HEK293 (cell line): ENCODE measurements around the gene DUSP14.

ENCODE experiments used
- CTCF ChIA-PET: fragments of 350-600 bp; formaldehyde crosslinking; extraction: SDS; loops from one replicate; lab custom pipeline; 2021; ENCODE audit warnings: antibody characterized with exemption; lab: Yijun Ruan, JAX
- POLR2A ChIA-PET: fragments of 300-600 bp; formaldehyde crosslinking; extraction: SDS; loops from one replicate; lab custom pipeline; 2020; ENCODE audit warnings: antibody characterized with exemption, inconsistent platforms; lab: Yijun Ruan, JAX
- H3K27ac ChIP-seq: fragments of 200-500 bp; sonication (Bioruptor generic); 2 replicates; pipeline ENCODE4 v1.5.1; 2014; ENCODE audit warnings: low read depth, low read length, control low read depth, inconsistent platforms; ENCODE audit errors: extremely low read depth
- H3K36me3 ChIP-seq, 2 experiments: fragments of 200-500 bp in 1 of 2; sonication (Bioruptor generic) in 1 of 2; 1 replicate in 1 of 2; 2 replicates in 1 of 2; pipeline ENCODE4 v1.5.1; 2014 to 2017; ENCODE audit warnings: inconsistent platforms in 2 of 2, low read length in 2 of 2; ENCODE audit not compliant: control insufficient read depth in 2 of 2, insufficient read depth in 1 of 2
- H3K4me1 ChIP-seq: fragments of 200-500 bp; sonication (Bioruptor generic); 2 replicates; pipeline ENCODE4 v1.5.1; 2014; ENCODE audit warnings: mild to moderate bottlenecking, low read length, inconsistent platforms; ENCODE audit not compliant: control insufficient read depth, insufficient read depth
- H3K4me3 ChIP-seq: 2 replicates; pipeline ENCODE4 v1.5.1; 2011; ENCODE audit warnings: low read depth, mild to moderate bottlenecking, control low read depth, low read length, moderate library complexity
- H3K9me3 ChIP-seq: fragments of 200-500 bp; sonication (Bioruptor generic); 2 replicates; pipeline ENCODE4 v1.5.1; 2014; ENCODE audit warnings: low read depth, low read length, inconsistent platforms; ENCODE audit not compliant: control insufficient read depth, insufficient read depth
- AEBP2 ChIP-seq: fragments of 450-650 bp; formaldehyde crosslinking; IDR thresholded peaks from 2 replicates; pipeline ENCODE4 v1.5.1; 2016; ENCODE audit warnings: missing biosample characterization, missing genetic modification characterization, borderline replicate concordance
- BCL11A ChIP-seq: fragments of 450-650 bp; formaldehyde crosslinking; IDR thresholded peaks from 2 replicates; pipeline ENCODE4 v1.5.1; 2016; ENCODE audit warnings: low read depth, missing biosample characterization, missing genetic modification characterization
- BCL6B ChIP-seq: fragments of 450-650 bp; formaldehyde crosslinking; IDR thresholded peaks from 2 replicates; pipeline ENCODE4 v1.5.1; 2017; ENCODE audit warnings: missing biosample characterization, missing genetic modification characterization
- HIC1 ChIP-seq: fragments of 450-650 bp; formaldehyde crosslinking; IDR thresholded peaks from 2 replicates; pipeline ENCODE4 v1.5.1; 2016; ENCODE audit warnings: missing biosample characterization, missing genetic modification characterization
- PRDM6 ChIP-seq: fragments of 450-650 bp; formaldehyde crosslinking; IDR thresholded peaks from 2 replicates; pipeline ENCODE4 v1.5.1; 2017; ENCODE audit warnings: missing biosample characterization, missing genetic modification characterization
- SCRT1 ChIP-seq: fragments of 450-650 bp; formaldehyde crosslinking; IDR thresholded peaks from 2 replicates; pipeline ENCODE4 v1.5.1; 2016; ENCODE audit warnings: missing biosample characterization, missing genetic modification characterization, borderline replicate concordance
- ZBTB1 ChIP-seq: fragments of 450-650 bp; formaldehyde crosslinking; IDR thresholded peaks from 2 replicates; pipeline ENCODE4 v1.5.1; 2016; ENCODE audit warnings: missing biosample characterization, missing genetic modification characterization
- ZBTB7A ChIP-seq: fragments of 450-650 bp; formaldehyde crosslinking; IDR thresholded peaks from 2 replicates; pipeline ENCODE4 v1.5.1; 2016; ENCODE audit warnings: low read depth, missing biosample characterization, missing genetic modification characterization
- ZFHX2 ChIP-seq: fragments of 450-650 bp; formaldehyde crosslinking; conservative IDR thresholded peaks from 2 replicates; pipeline ENCODE4 v1.5.1; 2016; ENCODE audit warnings: missing biosample characterization, missing genetic modification characterization
- ZFP41 ChIP-seq: fragments of 450-650 bp; formaldehyde crosslinking; IDR thresholded peaks from 2 replicates; pipeline ENCODE4 v1.5.1; 2016; ENCODE audit warnings: missing biosample characterization, missing genetic modification characterization, borderline replicate concordance
- ZNF121 ChIP-seq: fragments of 450-650 bp; formaldehyde crosslinking; IDR thresholded peaks from 2 replicates; pipeline ENCODE4 v1.5.1; 2016; ENCODE audit warnings: missing biosample characterization, missing genetic modification characterization
- ZNF146 ChIP-seq: fragments of 450-650 bp; formaldehyde crosslinking; IDR thresholded peaks from 2 replicates; pipeline ENCODE4 v1.5.1; 2016; ENCODE audit warnings: missing biosample characterization, missing genetic modification characterization
- ZNF18 ChIP-seq: fragments of 450-650 bp; formaldehyde crosslinking; IDR thresholded peaks from 2 replicates; pipeline ENCODE4 v1.5.1; 2016; ENCODE audit warnings: missing biosample characterization, missing genetic modification characterization
- ZNF248 ChIP-seq: fragments of 450-650 bp; formaldehyde crosslinking; IDR thresholded peaks from 2 replicates; pipeline ENCODE4 v1.5.1; 2017; ENCODE audit warnings: missing biosample characterization, missing genetic modification characterization
- ZNF335 ChIP-seq: fragments of 450-650 bp; formaldehyde crosslinking; conservative IDR thresholded peaks from 2 replicates; pipeline ENCODE4 v1.5.1; 2016; ENCODE audit warnings: missing biosample characterization, missing genetic modification characterization
- ZNF350 ChIP-seq: fragments of 450-650 bp; formaldehyde crosslinking; IDR thresholded peaks from 2 replicates; pipeline ENCODE4 v1.5.0; 2017; ENCODE audit warnings: missing biosample characterization, mild to moderate bottlenecking, missing genetic modification characterization
- ZNF530 ChIP-seq: fragments of 450-650 bp; formaldehyde crosslinking; IDR thresholded peaks from 2 replicates; pipeline ENCODE4 v1.5.1; 2016; ENCODE audit warnings: low read depth, missing biosample characterization, missing genetic modification characterization
- ZSCAN16 ChIP-seq: fragments of 450-650 bp; formaldehyde crosslinking; IDR thresholded peaks from 2 replicates; pipeline ENCODE4 v1.5.1; 2016; ENCODE audit warnings: missing biosample characterization, missing genetic modification characterization
- ZSCAN5A ChIP-seq: fragments of 450-650 bp; formaldehyde crosslinking; IDR thresholded peaks from 2 replicates; pipeline ENCODE4 v1.5.1; 2016; ENCODE audit warnings: missing biosample characterization, missing genetic modification characterization

The DUSP14 gene

GRCh38 chr17:37555386-37555785 is 65.7 kb downstream of the DUSP14 start:
- no peak for TF ChIP-seq SCRT1 (tag by site-specific recombination)
- no peak for TF ChIP-seq BCL6B (tag by site-specific recombination)
- no peak for TF ChIP-seq ZSCAN16 (tag by site-specific recombination)
- TF ChIP-seq ZFP41 (tag by site-specific recombination): no peak
- TF ChIP-seq AEBP2 (tag by site-specific recombination): no peak
- TF ChIP-seq ZBTB1: no peak
- no peak for TF ChIP-seq BCL11A (tag by site-specific recombination)
- no peak for TF ChIP-seq ZNF335 (tag by site-specific recombination)
- no peak for TF ChIP-seq ZBTB7A (tag by site-specific recombination)
- no peak for TF ChIP-seq HIC1 (tag by site-specific recombination)
- no peak for TF ChIP-seq ZNF530 (tag by site-specific recombination)
- TF ChIP-seq ZNF18 (tag by site-specific recombination): no peak
- TF ChIP-seq, all 188 proteins: peak for 0
- Histone ChIP-seq H3K9me3 (no peaks in the 10 kb centered on the region), H3K4me3 (no peak overlapping the region), H3K4me1 (no peaks in the 10 kb centered on the region; the same call in 1 of the 2 replicates), H3K36me3 (peaks cover 35 to 48% of the 10 kb centered on the region in 2 experiments), H3K27ac (no peak overlapping the region)
- ChIA-PET CTCF (interaction anchor here (0.7 kb wide), 1 partner anchor 15 kb away, joined by 4 read pairs; no protein-coding TSS in a partner anchor), POLR2A (interaction anchor here (1.2 kb wide), 1 partner anchor 54 kb away, joined by 3 read pairs; the partner anchor contains the start of gene SYNRG)

- CTCF ChIA-PET: interaction anchor here (1.3 kb wide), 1 partner anchor 13 kb away, joined by 14 read pairs; no protein-coding TSS in a partner anchor
- POLR2A ChIA-PET: no interaction called here
- Histone ChIP-seq H3K4me3 (no peak overlapping the region), H3K4me1 (peaks cover 3% of the 10 kb centered on the region), H3K27ac (no peak overlapping the region), H3K9me3 (no peaks in the 10 kb centered on the region), H3K36me3 (peaks cover 43 to 55% of the 10 kb centered on the region in 2 experiments)
- peak; percentile 73; the same call in 1 of the 2 replicates for TF ChIP-seq ZNF121 (tag by site-specific recombination)
- no peak for TF ChIP-seq ZNF350
These were observed 67.8 kb downstream of the DUSP14 start for GRCh38 chr17:37557482-37557881.

GRCh38 chr17:37558299-37558698 is 68.6 kb downstream of the DUSP14 start:
- TF ChIP-seq ZNF146 (tag by site-specific recombination) (no peak), ZSCAN5A (tag by site-specific recombination) (no peak), ZFHX2 (tag by site-specific recombination) (no peak), PRDM6 (tag by site-specific recombination) (peak; percentile 25; the same call in 1 of the 2 replicates), ZNF248 (tag by site-specific recombination) (no peak)
- ChIA-PET CTCF (interaction anchor here (1.1 kb wide), 1 partner anchor 32 kb away, joined by 5 read pairs; no protein-coding TSS in a partner anchor), POLR2A (no interaction called here)
- no peaks in the 10 kb centered on the region for H3K9me3 ChIP-seq
- H3K4me3 ChIP-seq: no peak overlapping the region
- peaks cover 10% of the 10 kb centered on the region for H3K4me1 ChIP-seq
- peaks cover 38 to 48% of the 10 kb centered on the region in 2 experiments for H3K36me3 ChIP-seq
- H3K27ac ChIP-seq: no peak overlapping the region
